Endothelial cell of umbilical vein (primary cell): ENCODE results near the gene PILRA. TPM values are rescaled to one million over a fixed set of nuclear protein-coding genes. Genes with fewer than 3 reads are reported as not detected.

Experiments used
- BruUV-seq: library from RNA; stranded (reverse); fragments of 400-500 nt; replicated peaks from 2 replicates; lab custom pipeline; 2021; lab: Mats Ljungman, UMichigan
- CTCF ChIA-PET: fragments of 300-600, 350-600 bp; sonication (Branson Sonifier 250); formaldehyde crosslinking; loops from one replicate; lab custom pipeline; 2021; ENCODE audit warnings: antibody characterized with exemption, inconsistent platforms; lab: Charles Lee
- POLR2A ChIA-PET: fragments of 300-600, 350-600 bp; sonication (Branson Sonifier 250); formaldehyde crosslinking; loops from one replicate; lab custom pipeline; 2021; ENCODE audit warnings: antibody characterized with exemption, inconsistent platforms; lab: Charles Lee
- DNase-seq: peaks from one replicate; pipeline ENCODE4 v3.0.0-alpha.2; 2011; ENCODE audit warnings: low read depth, low spot score
- FAIRE-seq: peaks from 2 replicates; lab custom pipeline; 2011; peaks lifted over from hg19 to GRCh38; lab: Jason Lieb, UNC
- H2AFZ ChIP-seq: 2 replicates; pipeline ENCODE4 v1.6.0; 2012; ENCODE audit warnings: low read depth, low read length, control low read depth, inconsistent platforms
- H3K27ac ChIP-seq: 2 replicates; pipeline ENCODE4 v1.5.1; 2011; ENCODE audit warnings: low read depth, mild to moderate bottlenecking, control low read depth, low read length, moderate library complexity; ENCODE audit not compliant: insufficient read depth
- H3K27me3 ChIP-seq, 2 experiments: 2 replicates each; pipeline versions ENCODE4 v1.6.0 to v1.6.1; 2011; ENCODE audit warnings: low read length in 2 of 2, mixed read lengths in 1 of 2; ENCODE audit not compliant: control insufficient read depth in 2 of 2, insufficient read depth in 2 of 2
- H3K36me3 ChIP-seq, 2 experiments: 2 replicates in 1 of 2; 3 replicates in 1 of 2; pipeline ENCODE4 v1.5.1; 2011; ENCODE audit warnings: low read length in 2 of 2, mild to moderate bottlenecking in 1 of 2, moderate library complexity in 1 of 2; ENCODE audit not compliant: control insufficient read depth in 2 of 2, insufficient read depth in 2 of 2; ENCODE audit errors: extremely low read depth in 1 of 2
- H3K4me1 ChIP-seq: 3 replicates; pipeline ENCODE4 v1.5.1; 2011; ENCODE audit warnings: mild to moderate bottlenecking, low read length; ENCODE audit not compliant: control insufficient read depth, insufficient read depth; ENCODE audit errors: extremely low read depth
- H3K4me2 ChIP-seq: 2 replicates; pipeline ENCODE4 v1.6.1; 2011; ENCODE audit warnings: low read length, control low read depth, mixed read lengths; ENCODE audit not compliant: insufficient read depth
- H3K4me3 ChIP-seq, 3 experiments: fragments of 200-600 bp in 1 of 3; sonication (generic), shearing (Covaris generic) in 1 of 3; replicated peaks in 1 of 3; 2 replicates each; pipeline ENCODE4 v1.5.1; 2011 to 2016; ENCODE audit warnings: control low read depth in 3 of 3, low read length in 3 of 3, mild to moderate bottlenecking in 2 of 3, inconsistent platforms in 1 of 3, low read depth in 1 of 3, moderate library complexity in 1 of 3; ENCODE audit not compliant: insufficient read depth in 1 of 3
- H3K79me2 ChIP-seq: 2 replicates; pipeline ENCODE4 v1.6.0; 2012; ENCODE audit warnings: low read length, inconsistent platforms; ENCODE audit not compliant: control insufficient read depth, insufficient read depth
- H3K9ac ChIP-seq: replicated peaks from 2 replicates; pipeline ENCODE3; 2011; ENCODE audit warnings: low read length, control low read depth; ENCODE audit not compliant: insufficient read depth; ENCODE audit errors: extremely low read depth
- H3K9me1 ChIP-seq: replicated peaks from 3 replicates; pipeline ENCODE4 v1.6.0; 2011; ENCODE audit warnings: mild to moderate bottlenecking, low read length; ENCODE audit not compliant: control insufficient read depth, insufficient read depth; ENCODE audit errors: extremely low read depth
- H3K9me3 ChIP-seq: replicated peaks from 2 replicates; pipeline ENCODE4 v1.5.1; 2012; ENCODE audit warnings: low read length, inconsistent platforms; ENCODE audit not compliant: control insufficient read depth, insufficient read depth
- H4K20me1 ChIP-seq: replicated peaks from 2 replicates; pipeline ENCODE3; 2011; ENCODE audit warnings: mild to moderate bottlenecking, low read length; ENCODE audit not compliant: control insufficient read depth, insufficient read depth; ENCODE audit errors: extremely low read depth
- CTCF ChIP-seq, 2 donors: IDR thresholded peaks; 1 replicate in 1 of 2; 2 replicates in 1 of 2; pipeline ENCODE4 v1.5.1; 2011; ENCODE audit warnings: low read length in 2 of 2, mild to moderate bottlenecking in 2 of 2, moderate library complexity in 2 of 2, control low read depth in 1 of 2, inconsistent platforms in 1 of 2, low read depth in 1 of 2; ENCODE audit not compliant: insufficient read depth in 1 of 2; ENCODE audit errors: extremely low read depth in 1 of 2
- EZH2 ChIP-seq: IDR thresholded peaks from 2 replicates; pipeline ENCODE4 v1.6.1; 2012; ENCODE audit warnings: borderline replicate concordance, low read depth, mild to moderate bottlenecking, moderate library complexity, low read length, inconsistent platforms; ENCODE audit not compliant: severe bottlenecking
- FOS ChIP-seq: IDR thresholded peaks from 2 replicates; pipeline ENCODE4 v1.6.1; 2011; ENCODE audit warnings: mild to moderate bottlenecking, low read length, moderate library complexity, borderline replicate concordance; ENCODE audit not compliant: insufficient read depth
- GATA2 ChIP-seq: IDR thresholded peaks from 2 replicates; pipeline ENCODE4 v1.7.0; 2011; ENCODE audit warnings: low read depth, mild to moderate bottlenecking, moderate library complexity, mixed read lengths, low read length; ENCODE audit not compliant: insufficient read length, insufficient read depth
- JUN ChIP-seq: IDR thresholded peaks from 2 replicates; pipeline ENCODE4 v1.6.1; 2011; ENCODE audit warnings: borderline replicate concordance, low read depth; ENCODE audit not compliant: insufficient read length, insufficient read depth
- MAX ChIP-seq: IDR thresholded peaks from 2 replicates; pipeline ENCODE4 v1.6.1; 2011; ENCODE audit not compliant: insufficient read depth, insufficient read length
- MYC ChIP-seq: IDR thresholded peaks from one replicate; pipeline ENCODE4 v1.6.1; 2011; ENCODE audit warnings: mild to moderate bottlenecking, low read depth, low read length
- POLR2A ChIP-seq: IDR thresholded peaks from 2 replicates; pipeline ENCODE4 v1.6.1; 2012; ENCODE audit warnings: low read depth, mild to moderate bottlenecking, control low read depth, low read length
- POLR2AphosphoS5 ChIP-seq: IDR thresholded peaks from 2 replicates; pipeline ENCODE4 v1.6.1; 2012; ENCODE audit warnings: low read depth, mild to moderate bottlenecking, control low read depth, low read length, moderate library complexity; ENCODE audit not compliant: insufficient read depth
- dilution Hi-C: fragments of 300-500 bp; cut with MboI; formaldehyde crosslinking; loops from one replicate; pipeline ENCODE4 v1.15.0; 2019; ENCODE audit warnings: low sequenced_read_pairs; ENCODE audit not compliant: extremely low pct_ligation_motif_present
- intact Hi-C: fragments of 100-400 bp; cut with micrococcal nuclease; formaldehyde crosslinking; loops from one replicate; pipeline ENCODE4 v1.10.0; 2022
- polyA plus RNA-seq, 4 experiments: library from polyadenylated mRNA; depleted of rRNA in 3 of 4; stranded (reverse) in 3 of 4; unstranded in 1 of 4; fragments of >200 nt; gene quantifications; 2 replicates each; pipeline versions ENCODE4 v1.2.1 to v1.2.3, GENCODE V29; 2011 to 2012; ENCODE audit warnings: missing spikeins in 1 of 4
- total RNA-seq: library from RNA; stranded (reverse); gene quantifications from 2 replicates; pipeline ENCODE4 v1.2.3, GENCODE V29; 2021

The PILRA gene
- total and polyA plus RNA-seq, 2 donors (not counting 3 experiments of a cell fraction or from before 2014, with no cell fraction given) = 0.61 to 1.3 TPM

- H3K9me1 ChIP-seq = no peaks in the 10 kb centered on the region
- H3K4me2 ChIP-seq = peak within 1 kb of the TSS; percentile 81
- peak within 1 kb of the TSS; percentile 92 for H3K9ac ChIP-seq
- intact Hi-C loops = loop anchor here (1.0 to 2.0 kb wide), 3 partner anchors 14 to 116 kb away; partner anchors contain the start of gene TSC22D4
- no TSS peak for BruUV-seq
- dilution Hi-C loops = no loop called here
- POLR2A ChIA-PET = interaction anchor here (0.6 to 3.1 kb wide), 16 partner anchors 7 to 303 kb away, joined by 3 to 59 read pairs (median 6); partner anchors contain the start of genes FBXO24, LRCH4, MBLAC1 and MOSPD3
- DNase-seq = peak; percentile 98
- H2AFZ ChIP-seq = no peak within 1 kb of the TSS
- peaks cover 5 to 20% of the 10 kb centered on the region in 2 experiments for H3K36me3 ChIP-seq
- H4K20me1 ChIP-seq = no peaks in the 10 kb centered on the region
- TF ChIP-seq MYC (no peak), POLR2AphosphoS5 (no peak), EZH2 (no peak), JUN (no peak), POLR2A (no peak), FOS (no peak), GATA2 (no peak), MAX (no peak), CTCF (IDR thresholded peaks at IDR 0.05; ENCODE audit: extremely low read depth in 1 of 2, insufficient read depth in 1 of 2, low read depth in 1 of 2, low read length in 2 of 2) (no peak)
- H3K79me2 ChIP-seq = peaks cover 36% of the 10 kb centered on the region
- no peaks in the 10 kb centered on the region for H3K27me3 ChIP-seq
- CTCF ChIA-PET = interaction anchor here (0.5 to 2.1 kb wide), 8 partner anchors 8 to 246 kb away, joined by 3 to 10 read pairs (median 4); no protein-coding TSS in a partner anchor
- no peak for FAIRE-seq
- H3K4me1 ChIP-seq = peaks cover 23% of the 10 kb centered on the region
- peak within 1 kb of the TSS; percentile 89 for H3K27ac ChIP-seq
- peak within 1 kb of the TSS; percentile 55 to 80 (median 69) for H3K4me3 ChIP-seq
- no peaks in the 10 kb centered on the region for H3K9me3 ChIP-seq
These were observed 56.6 kb downstream of the PILRA start, which contains the start of gene MEPCE for GRCh38 chr7:100429637-100430492. MEPCE (plus strand) TSS chr7:100429831; CDS start chr7:100430019, 188 bp downstream.
